ENCODE data around the gene BMP7.

The BMP7 gene

GRCh38 chr20:57139342-57140093 is 126.9 kb downstream of the BMP7 start:
- DNase-seq = no peak

GRCh38 chr20:57138198-57138995 is 128.0 kb downstream of the BMP7 start:
- no peak for DNase-seq

- DNase-seq = no peak
Observed at GRCh38 chr20:57137676-57138075, 128.8 kb downstream of the BMP7 start.

GRCh38 chr20:57136734-57137133 is 129.7 kb downstream of the BMP7 start:
- no peak for DNase-seq

- DNase-seq = no peak
Observed at GRCh38 chr20:57135875-57136274, 130.6 kb downstream of the BMP7 start.

- DNase-seq = no peak
Observed at GRCh38 chr20:57134804-57135203, 131.6 kb downstream of the BMP7 start.

GRCh38 chr20:57133926-57134650 is 132.4 kb downstream of the BMP7 start:
- DNase-seq = no peak

- no peak for DNase-seq
Observed at GRCh38 chr20:57131601-57132391, 134.6 kb downstream of the BMP7 start.

GRCh38 chr20:57131077-57131476 is 135.4 kb downstream of the BMP7 start:
- DNase-seq = no peak

GRCh38 chr20:57130160-57130772 is 136.2 kb downstream of the BMP7 start:
- peak; percentile 11 for DNase-seq

GRCh38 chr20:57129303-57129702 is 137.1 kb downstream of the BMP7 start:
- DNase-seq = no peak

- DNase-seq = no peak
Observed at GRCh38 chr20:57128044-57128757, 138.2 kb downstream of the BMP7 start.

- DNase-seq = no peak
Observed at GRCh38 chr20:57126481-57127092, 139.9 kb downstream of the BMP7 start.

- DNase-seq = no peak
Observed at GRCh38 chr20:57124800-57125517, 141.5 kb downstream of the BMP7 start.

- no peak for DNase-seq
Observed at GRCh38 chr20:57124366-57124765, 142.1 kb downstream of the BMP7 start.

- no peak for DNase-seq
Observed at GRCh38 chr20:57123504-57123903, 142.9 kb downstream of the BMP7 start.

GRCh38 chr20:57122536-57123489 is 143.6 kb downstream of the BMP7 start:
- no peak for DNase-seq

- DNase-seq = no peak
Observed at GRCh38 chr20:57118964-57119363, 147.5 kb downstream of the BMP7 start.
